IPS-20b (cell line): ENCODE measurements around the gene ATP13A4.

ENCODE experiments used
- H3K27ac ChIP-seq: one replicate; pipeline ENCODE4 v1.5.1; 2013; ENCODE audit warnings: low read length
- H3K27me3 ChIP-seq: 2 replicates; pipeline ENCODE4 v1.6.1; 2013; ENCODE audit warnings: mild to moderate bottlenecking, low read length, inconsistent platforms; ENCODE audit not compliant: insufficient read depth
- H3K36me3 ChIP-seq: 2 replicates; pipeline ENCODE4 v1.6.1; 2013; ENCODE audit warnings: low read depth, mild to moderate bottlenecking, inconsistent platforms, low read length, moderate library complexity; ENCODE audit not compliant: insufficient read depth
- H3K4me1 ChIP-seq: 2 replicates; pipeline ENCODE4 v1.6.1; 2013; ENCODE audit warnings: mild to moderate bottlenecking, control low read depth, inconsistent platforms, low read length, moderate library complexity; ENCODE audit not compliant: insufficient read depth
- H3K4me3 ChIP-seq: 2 replicates; pipeline ENCODE4 v1.5.1; 2013; ENCODE audit warnings: mild to moderate bottlenecking, low read length, inconsistent platforms
- H3K9ac ChIP-seq: 2 replicates; pipeline ENCODE4 v1.6.1; 2013; ENCODE audit warnings: low read depth, mild to moderate bottlenecking, inconsistent platforms, low read length, moderate library complexity
- H3K9me3 ChIP-seq: 2 replicates; pipeline ENCODE4 v1.6.1; 2013; ENCODE audit warnings: mild to moderate bottlenecking, low read depth, low read length, inconsistent platforms; ENCODE audit not compliant: insufficient read depth

ATP13A4 gene, protein sequence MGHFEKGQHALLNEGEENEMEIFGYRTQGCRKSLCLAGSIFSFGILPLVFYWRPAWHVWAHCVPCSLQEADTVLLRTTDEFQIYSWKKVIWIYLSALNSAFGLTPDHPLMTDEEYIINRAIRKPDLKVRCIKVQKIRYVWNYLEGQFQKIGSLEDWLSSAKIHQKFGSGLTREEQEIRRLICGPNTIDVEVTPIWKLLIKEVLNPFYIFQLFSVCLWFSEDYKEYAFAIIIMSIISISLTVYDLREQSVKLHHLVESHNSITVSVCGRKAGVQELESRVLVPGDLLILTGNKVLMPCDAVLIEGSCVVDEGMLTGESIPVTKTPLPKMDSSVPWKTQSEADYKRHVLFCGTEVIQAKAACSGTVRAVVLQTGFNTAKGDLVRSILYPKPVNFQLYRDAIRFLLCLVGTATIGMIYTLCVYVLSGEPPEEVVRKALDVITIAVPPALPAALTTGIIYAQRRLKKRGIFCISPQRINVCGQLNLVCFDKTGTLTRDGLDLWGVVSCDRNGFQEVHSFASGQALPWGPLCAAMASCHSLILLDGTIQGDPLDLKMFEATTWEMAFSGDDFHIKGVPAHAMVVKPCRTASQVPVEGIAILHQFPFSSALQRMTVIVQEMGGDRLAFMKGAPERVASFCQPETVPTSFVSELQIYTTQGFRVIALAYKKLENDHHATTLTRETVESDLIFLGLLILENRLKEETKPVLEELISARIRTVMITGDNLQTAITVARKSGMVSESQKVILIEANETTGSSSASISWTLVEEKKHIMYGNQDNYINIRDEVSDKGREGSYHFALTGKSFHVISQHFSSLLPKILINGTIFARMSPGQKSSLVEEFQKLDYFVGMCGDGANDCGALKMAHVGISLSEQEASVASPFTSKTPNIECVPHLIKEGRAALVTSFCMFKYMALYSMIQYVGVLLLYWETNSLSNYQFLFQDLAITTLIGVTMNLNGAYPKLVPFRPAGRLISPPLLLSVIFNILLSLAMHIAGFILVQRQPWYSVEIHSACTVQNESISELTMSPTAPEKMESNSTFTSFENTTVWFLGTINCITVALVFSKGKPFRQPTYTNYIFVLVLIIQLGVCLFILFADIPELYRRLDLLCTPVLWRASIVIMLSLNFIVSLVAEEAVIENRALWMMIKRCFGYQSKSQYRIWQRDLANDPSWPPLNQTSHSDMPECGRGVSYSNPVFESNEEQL

DNA sequence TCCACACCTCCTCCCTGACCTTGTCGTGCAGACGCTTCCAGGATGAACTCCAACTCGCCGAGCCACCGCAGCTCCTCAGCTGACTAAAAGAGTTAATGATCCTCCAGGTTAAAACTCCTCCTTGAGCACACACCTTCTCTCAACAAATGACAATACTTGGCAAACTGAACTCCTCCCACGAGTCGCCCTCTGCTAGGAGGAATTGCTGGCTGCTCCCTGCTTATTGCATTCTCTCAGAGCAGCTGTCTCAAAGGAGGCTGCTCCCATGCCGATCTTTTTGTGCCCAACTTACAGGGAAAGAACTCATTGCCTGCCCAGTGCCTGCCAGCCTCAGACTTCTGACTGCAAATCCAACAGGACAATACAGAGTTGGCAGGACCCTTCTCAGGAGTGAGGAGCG lies at the start of gene ATP13A4:
Gene ATP13A4 (minus strand): TSS at position 85 of the 400 bp plus-strand sequence. CDS start 96 bp downstream, outside the sequence.
- no peaks in the 10 kb centered on the region for H3K27me3 ChIP-seq
- no peak within 1 kb of the TSS for H3K27ac ChIP-seq
- H3K9ac ChIP-seq = no peak within 1 kb of the TSS
- no peaks in the 10 kb centered on the region for H3K9me3 ChIP-seq
- H3K4me1 ChIP-seq = no peaks in the 10 kb centered on the region
- no peak within 1 kb of the TSS for H3K4me3 ChIP-seq
- H3K36me3 ChIP-seq = no peaks in the 10 kb centered on the region

DNA sequence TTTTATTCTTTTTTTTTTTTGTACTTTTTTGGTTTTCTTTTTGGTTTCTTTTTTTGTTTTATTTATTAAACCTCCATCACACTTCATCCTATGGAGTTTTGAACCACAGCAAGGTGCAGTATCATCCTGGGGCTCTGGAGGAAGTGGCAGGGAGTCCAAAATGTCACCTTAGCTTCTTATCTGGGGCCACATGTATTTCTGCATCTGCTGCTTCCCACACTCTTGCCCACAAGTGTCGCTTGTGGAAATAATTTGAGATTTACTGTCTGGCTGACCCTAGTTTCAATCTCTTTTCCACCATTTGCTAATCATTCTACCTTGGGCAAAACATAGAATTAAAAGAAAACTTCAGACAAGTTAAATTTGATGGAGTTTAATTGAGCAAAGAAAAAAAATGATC lies 44.7 kb upstream of the ATP13A4 start:
- peaks cover 4% of the 10 kb centered on the region; the same call in 1 of the 2 replicates for H3K4me1 ChIP-seq
- H3K9ac ChIP-seq = no peak overlapping the region
- no peak overlapping the region for H3K4me3 ChIP-seq
- H3K27ac ChIP-seq = no peak overlapping the region
- H3K27me3 ChIP-seq = no peaks in the 10 kb centered on the region
- H3K9me3 ChIP-seq = no peaks in the 10 kb centered on the region
- peaks cover 19% of the 10 kb centered on the region for H3K36me3 ChIP-seq

- H3K4me1 ChIP-seq = peaks cover 4% of the 10 kb centered on the region; the same call in 1 of the 2 replicates
- H3K27me3 ChIP-seq = no peaks in the 10 kb centered on the region
- no peak overlapping the region for H3K9ac ChIP-seq
- peaks cover 15% of the 10 kb centered on the region for H3K36me3 ChIP-seq
- no peak overlapping the region for H3K4me3 ChIP-seq
- H3K9me3 ChIP-seq = no peaks in the 10 kb centered on the region
- H3K27ac ChIP-seq = no peak overlapping the region
Observed at GRCh38 chr3:193598202-193598601, 43.5 kb upstream of the ATP13A4 start.

GRCh38 chr3:193595939-193596487 lies 41.3 kb upstream of the ATP13A4 start:
- Histone ChIP-seq H3K27me3 (peaks cover 11% of the 10 kb centered on the region; the same call in 1 of the 2 replicates), H3K36me3 (peaks cover 15% of the 10 kb centered on the region), H3K4me3 (peak overlapping the region; percentile 37; the same call in 1 of the 2 replicates), H3K27ac (no peak overlapping the region), H3K9ac (0 out of 2 replicates have a peak overlapping the region, but pooled peaks have one; percentile 10), H3K4me1 (peaks cover 4% of the 10 kb centered on the region; the same call in 1 of the 2 replicates), H3K9me3 (no peaks in the 10 kb centered on the region)

GRCh38 chr3:193594946-193595689 lies 40.4 kb upstream of the ATP13A4 start:
- Histone ChIP-seq H3K36me3 (peaks cover 15% of the 10 kb centered on the region), H3K27me3 (peaks cover 11% of the 10 kb centered on the region; the same call in 1 of the 2 replicates), H3K9ac (peak overlapping the region; percentile 75; the same call in 1 of the 2 replicates), H3K9me3 (no peaks in the 10 kb centered on the region), H3K4me1 (peaks cover 4% of the 10 kb centered on the region; the same call in 1 of the 2 replicates), H3K27ac (no peak overlapping the region), H3K4me3 (peak overlapping the region; percentile 85)

DNA sequence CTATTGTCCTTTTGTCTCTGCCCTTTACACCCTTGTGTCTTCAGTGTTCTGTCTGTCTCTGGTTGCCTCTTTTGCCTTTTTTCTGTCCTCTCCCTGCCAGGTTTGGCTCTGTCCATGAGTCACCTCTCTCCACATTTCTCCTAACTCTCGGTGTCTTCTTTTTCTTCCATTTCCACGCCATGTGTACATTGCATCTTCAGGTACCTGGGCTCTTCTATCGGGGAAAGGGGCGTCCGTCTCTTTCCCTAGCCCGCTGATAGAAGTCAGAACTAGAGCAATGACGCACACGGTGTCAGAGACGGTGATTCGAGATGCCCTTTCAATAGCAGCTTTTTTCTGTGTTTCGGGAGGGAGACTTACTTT lies 39.0 kb upstream of the ATP13A4 start:
- no peak overlapping the region for H3K27ac ChIP-seq

DNA sequence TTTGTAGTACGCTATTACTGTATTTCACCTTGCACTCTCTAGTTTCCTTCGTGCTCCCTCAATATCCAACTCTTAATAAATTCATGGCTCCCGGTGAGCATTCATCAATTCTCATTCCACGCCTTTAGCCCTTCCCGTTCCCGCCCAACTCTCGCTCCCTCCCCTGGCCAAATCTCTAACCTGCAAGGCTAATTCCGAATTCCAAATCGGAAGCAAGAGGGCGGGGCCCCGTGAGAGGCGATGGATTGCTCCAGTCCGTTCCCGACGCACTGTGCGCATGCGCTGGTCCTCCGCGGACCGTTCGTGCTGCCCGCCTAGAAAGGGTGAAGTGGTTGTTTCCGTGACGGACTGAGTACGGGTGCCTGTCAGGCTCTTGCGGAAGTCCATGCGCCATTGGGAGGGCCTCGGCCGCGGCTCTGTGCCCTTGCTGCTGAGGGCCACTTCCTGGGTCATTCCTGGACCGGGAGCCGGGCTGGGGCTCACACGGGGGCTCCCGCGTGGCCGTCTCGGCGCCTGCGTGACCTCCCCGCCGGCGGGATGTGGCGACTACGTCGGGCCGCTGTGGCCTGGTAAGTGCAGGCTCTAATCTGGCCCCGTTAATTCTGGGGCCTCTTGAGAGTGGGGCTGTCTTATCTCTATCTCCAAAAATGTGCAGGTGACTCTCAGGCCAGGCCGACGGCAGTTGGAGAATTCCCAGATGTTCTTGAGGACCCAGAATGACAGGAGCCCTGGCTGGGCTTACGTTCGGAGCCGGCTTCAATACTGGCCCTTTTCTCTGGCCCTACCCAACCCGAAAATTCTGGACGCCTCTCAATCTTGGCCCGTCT lies 38.4 kb upstream of the ATP13A4 start, which contains the start of gene OPA1:
Gene OPA1 (plus strand): TSS at position 368 of the 827 bp plus-strand sequence. CDS start 170 bp downstream, at position 538.
- Histone ChIP-seq H3K9ac (peak within 1 kb of the TSS; percentile 75), H3K27ac (no peak within 1 kb of the TSS), H3K9me3 (no peaks in the 10 kb centered on the region), H3K36me3 (peaks cover 13% of the 10 kb centered on the region), H3K27me3 (peaks cover 11% of the 10 kb centered on the region; the same call in 1 of the 2 replicates), H3K4me1 (peaks cover 4% of the 10 kb centered on the region; the same call in 1 of the 2 replicates), H3K4me3 (peak within 1 kb of the TSS; percentile 85)

More for the DNA sequence above, 39.0 kb upstream of the ATP13A4 start:
- Histone ChIP-seq H3K4me3 (peak overlapping the region; percentile 85), H3K36me3 (peaks cover 15% of the 10 kb centered on the region), H3K9me3 (no peaks in the 10 kb centered on the region), H3K27me3 (peaks cover 11% of the 10 kb centered on the region; the same call in 1 of the 2 replicates), H3K9ac (peak overlapping the region; percentile 75), H3K4me1 (peaks cover 4% of the 10 kb centered on the region; the same call in 1 of the 2 replicates)

DNA sequence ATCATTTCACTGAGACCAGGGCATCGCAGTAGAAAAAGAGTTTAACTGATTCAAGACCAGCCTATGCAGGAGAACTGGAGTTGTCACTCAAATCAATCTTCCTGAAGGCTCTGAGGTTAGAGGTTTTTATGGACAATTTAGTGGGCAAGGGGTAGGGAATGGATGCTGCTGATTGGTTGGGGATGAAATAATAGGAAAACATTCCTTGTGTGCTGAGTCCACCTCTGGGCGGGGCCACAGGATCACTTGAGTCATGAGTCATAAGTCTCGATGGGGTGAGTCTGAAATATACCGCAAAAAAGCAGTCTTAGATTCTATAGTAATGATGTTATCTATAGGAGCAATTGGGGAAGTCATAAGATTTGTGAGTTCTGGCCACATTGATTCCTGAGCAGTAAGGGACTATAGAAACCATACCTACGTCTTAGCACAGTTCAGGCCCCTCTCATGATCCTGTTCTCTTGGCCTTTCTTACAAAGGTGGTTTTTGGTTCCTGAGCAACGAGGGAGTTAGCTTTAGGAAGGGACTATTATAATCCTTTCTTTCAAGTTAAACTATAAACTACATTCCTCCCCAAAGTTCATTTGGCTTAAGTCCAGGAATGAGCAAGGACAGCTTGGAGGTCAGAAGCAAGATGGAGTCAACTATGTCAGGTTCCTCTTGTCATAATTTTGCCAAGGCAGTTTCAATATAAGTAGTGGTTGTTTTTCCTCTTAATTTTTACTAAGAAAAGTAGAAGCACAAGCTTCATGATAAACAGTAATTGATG lies 35.6 kb upstream of the ATP13A4 start:
- Histone ChIP-seq H3K9me3 (no peaks in the 10 kb centered on the region), H3K4me1 (no peaks in the 10 kb centered on the region; the same call in 1 of the 2 replicates), H3K9ac (no peak overlapping the region), H3K4me3 (no peak overlapping the region), H3K36me3 (no peaks in the 10 kb centered on the region), H3K27me3 (peaks cover 11% of the 10 kb centered on the region; the same call in 1 of the 2 replicates), H3K27ac (no peak overlapping the region)

DNA sequence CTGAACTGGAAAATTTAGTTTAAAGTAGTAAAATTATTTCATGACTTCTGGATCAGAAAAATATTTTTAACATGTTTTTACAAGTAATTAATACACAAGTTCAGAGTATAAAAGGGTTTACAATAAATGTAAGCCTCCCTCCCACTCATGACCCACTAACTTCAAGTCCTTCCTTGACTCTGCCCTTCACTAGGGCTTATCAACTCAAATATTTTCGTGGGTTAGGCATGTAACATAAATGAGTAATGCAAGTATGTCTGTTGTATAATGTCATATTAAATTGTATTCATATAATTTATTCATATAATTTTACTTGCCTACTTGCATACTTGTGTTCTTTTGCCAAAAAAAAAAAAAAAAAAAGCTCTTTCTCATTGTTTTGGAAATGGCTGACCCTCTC lies 34.9 kb upstream of the ATP13A4 start:
- Histone ChIP-seq H3K4me3 (no peak overlapping the region), H3K36me3 (no peaks in the 10 kb centered on the region), H3K4me1 (no peaks in the 10 kb centered on the region; the same call in 1 of the 2 replicates), H3K27ac (no peak overlapping the region), H3K9ac (no peak overlapping the region), H3K9me3 (no peaks in the 10 kb centered on the region), H3K27me3 (peaks cover 11% of the 10 kb centered on the region; the same call in 1 of the 2 replicates)
